ENCODE measurements around the gene NAV2.

Gene NAV2

GRCh38 chr11:20089367-20089766 lies 376.7 kb downstream of the NAV2 start:
- DNase-seq (ENCODE audit: low spot score): no peak

- no peak for DNase-seq (ENCODE audit: low spot score)
Measured at GRCh38 chr11:20089796-20090653, 377.4 kb downstream of the NAV2 start.

- DNase-seq (ENCODE audit: low spot score): no peak
Measured at GRCh38 chr11:20090654-20091374, 378.2 kb downstream of the NAV2 start.

- no peak for DNase-seq (ENCODE audit: low spot score)
Measured at GRCh38 chr11:20093775-20094174, 381.1 kb downstream of the NAV2 start.

- DNase-seq (ENCODE audit: low spot score): no peak
Measured at GRCh38 chr11:20095189-20095588, 382.6 kb downstream of the NAV2 start.

- DNase-seq (ENCODE audit: low spot score): peak; percentile 25
Measured at GRCh38 chr11:20097319-20098221, 384.9 kb downstream of the NAV2 start.

GRCh38 chr11:20099527-20099926 lies 386.9 kb downstream of the NAV2 start:
- no peak for DNase-seq (ENCODE audit: low spot score)

GRCh38 chr11:20102397-20102796 lies 389.8 kb downstream of the NAV2 start:
- peak; percentile 54 for DNase-seq (ENCODE audit: low spot score)

GRCh38 chr11:20103281-20103680 lies 390.6 kb downstream of the NAV2 start:
- no peak for DNase-seq (ENCODE audit: low spot score)

- no peak for DNase-seq (ENCODE audit: low spot score)
Measured at GRCh38 chr11:20105427-20105826, 392.8 kb downstream of the NAV2 start.

GRCh38 chr11:20109731-20110445 lies 397.3 kb downstream of the NAV2 start:
- no peak for DNase-seq (ENCODE audit: low spot score)

GRCh38 chr11:20110908-20111669 lies 398.5 kb downstream of the NAV2 start:
- DNase-seq (ENCODE audit: low spot score): peak; percentile 53

GRCh38 chr11:20111871-20112270 lies 399.2 kb downstream of the NAV2 start:
- no peak for DNase-seq (ENCODE audit: low spot score)

GRCh38 chr11:20112291-20113148 lies 399.9 kb downstream of the NAV2 start:
- peak; percentile 89 for DNase-seq (ENCODE audit: low spot score)

GRCh38 chr11:20113149-20113438 lies 400.5 kb downstream of the NAV2 start:
- DNase-seq (ENCODE audit: low spot score): no peak

GRCh38 chr11:20114588-20114987 lies 402.0 kb downstream of the NAV2 start:
- DNase-seq (ENCODE audit: low spot score): no peak

- DNase-seq (ENCODE audit: low spot score): no peak
Measured at GRCh38 chr11:20116825-20117224, 404.2 kb downstream of the NAV2 start.

GRCh38 chr11:20117291-20117690 lies 404.7 kb downstream of the NAV2 start:
- no peak for DNase-seq (ENCODE audit: low spot score)

- no peak for DNase-seq (ENCODE audit: low spot score)
Measured at GRCh38 chr11:20118209-20118608, 405.6 kb downstream of the NAV2 start.

- no peak for DNase-seq (ENCODE audit: low spot score)
Measured at GRCh38 chr11:20119315-20119714, 406.7 kb downstream of the NAV2 start.

Data from cerebellar cortex (tissue), 1 donor.